Activated B cell treated with CpG ODN at 0.5 μM for 24 hours (primary cell): ENCODE measurements around the gene ZNF341. TPM values are rescaled to one million over a fixed set of nuclear protein-coding genes. Genes with fewer than 3 reads are reported as not detected.

Experiments
- ATAC-seq: fragments of 200-7000 bp; cut with Tn5 transposase; one replicate; pipeline ENCODE4 v1.10.0; 2021; ENCODE audit warnings: low read depth, mild to moderate bottlenecking, moderate library complexity
- CTCF ChIA-PET: fragments of 350-600 bp; sonication (Branson Sonifier 250); formaldehyde crosslinking; loops from one replicate; lab custom pipeline; 2021; ENCODE audit warnings: antibody characterized with exemption; lab: Charles Lee
- POLR2A ChIA-PET: fragments of 350-600 bp; sonication (Branson Sonifier 250); formaldehyde crosslinking; loops from one replicate; lab custom pipeline; 2021; ENCODE audit warnings: antibody characterized with exemption; lab: Charles Lee
- DNase-seq: peaks from one replicate; pipeline ENCODE4 v3.0.0; 2022
- H3K27ac Mint-ChIP-seq: one replicate; pipeline ENCODE4 v1.8.0; 2020; ENCODE audit warnings: mixed read lengths
- H3K27me3 Mint-ChIP-seq: one replicate; pipeline ENCODE4 v1.8.0; 2021; ENCODE audit warnings: mixed read lengths
- H3K36me3 Mint-ChIP-seq: one replicate; pipeline ENCODE4 v1.8.0; 2021; ENCODE audit warnings: low read depth, mixed read lengths
- H3K4me1 Mint-ChIP-seq: one replicate; pipeline ENCODE4 v1.8.0; 2021; ENCODE audit warnings: mixed read lengths
- H3K4me3 Mint-ChIP-seq: one replicate; pipeline ENCODE4 v1.8.0; 2020; ENCODE audit warnings: mild to moderate bottlenecking, mixed read lengths
- H3K9me3 Mint-ChIP-seq: one replicate; pipeline ENCODE4 v1.8.0; 2020; ENCODE audit warnings: mixed read lengths
- CTCF ChIP-seq: fragments of 200-600 bp; IDR thresholded peaks from one replicate; pipeline ENCODE4 v1.8.0; 2022; ENCODE audit warnings: antibody characterized with exemption, mild to moderate bottlenecking
- intact Hi-C: fragments of 100-400 bp; cut with micrococcal nuclease; formaldehyde crosslinking; loops from one replicate; pipeline ENCODE4 v1.15.1; 2024
- total RNA-seq: library from RNA; stranded (reverse); gene quantifications from 2 replicates; pipeline ENCODE4 v1.2.3, GENCODE V29; 2022

ZNF341 gene
- total RNA-seq, 1 donor from 2014 or later, result 10.1 TPM

DNA sequence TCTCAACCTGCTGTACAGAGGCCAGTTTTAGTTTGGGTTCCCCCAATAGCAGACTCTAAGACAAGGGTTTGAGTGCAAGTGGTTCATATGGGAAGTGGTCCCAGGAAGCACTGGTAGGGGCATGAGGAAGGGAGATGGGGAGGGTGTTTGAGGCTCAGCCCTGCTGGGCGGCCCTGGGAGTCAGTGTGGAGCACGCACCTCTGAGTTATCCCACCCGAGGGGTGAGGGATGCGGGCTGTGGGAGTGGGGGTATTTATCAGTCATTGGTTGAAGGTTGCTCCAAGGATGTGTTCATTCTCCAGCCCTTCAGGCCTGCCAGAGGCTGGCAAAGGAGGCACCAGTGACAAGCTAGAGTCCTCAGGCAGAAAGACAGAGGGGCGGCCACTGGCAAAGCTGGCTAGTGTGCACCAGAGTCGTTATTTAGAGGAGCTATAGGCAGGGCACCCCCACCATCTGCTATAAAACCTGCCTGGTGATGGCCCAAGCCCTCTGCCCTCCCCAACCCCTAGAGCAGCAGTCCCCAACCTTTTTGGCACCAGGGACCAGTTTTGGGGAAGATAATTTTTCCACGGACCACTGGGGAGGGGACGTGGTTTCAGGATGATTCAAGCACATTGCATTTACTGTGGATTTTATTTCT is 28.2 kb upstream of the ZNF341 start:
- H3K27ac Mint-ChIP-seq, result no peak overlapping the region
- CTCF ChIA-PET, result no interaction called here
- DNase-seq (no peak), ATAC-seq (no peak)
- H3K36me3 Mint-ChIP-seq, result peaks cover 12% of the 10 kb centered on the region
- H3K27me3 Mint-ChIP-seq, result no peaks in the 10 kb centered on the region
- POLR2A ChIA-PET, result interaction anchor here (0.5 kb wide), 1 partner anchor 53 kb away, joined by 3 read pairs; no protein-coding TSS in a partner anchor
- no peak for TF ChIP-seq CTCF
- no peaks in the 10 kb centered on the region for H3K4me1 Mint-ChIP-seq
- no peaks in the 10 kb centered on the region for H3K9me3 Mint-ChIP-seq
- intact Hi-C loops, result no loop called here
- no peak overlapping the region for H3K4me3 Mint-ChIP-seq

GRCh38 chr20:33704197-33704924 is 27.4 kb upstream of the ZNF341 start:
- POLR2A ChIA-PET, result interaction anchor here (0.5 kb wide), 1 partner anchor 52 kb away, joined by 3 read pairs; no protein-coding TSS in a partner anchor
- H3K36me3 Mint-ChIP-seq, result peaks cover 12% of the 10 kb centered on the region
- intact Hi-C loops, result no loop called here
- H3K9me3 Mint-ChIP-seq, result no peaks in the 10 kb centered on the region
- DNase-seq, result no peak
- H3K27ac Mint-ChIP-seq, result no peak overlapping the region
- CTCF ChIA-PET, result no interaction called here
- TF ChIP-seq CTCF, result no peak
- no peak overlapping the region for H3K4me3 Mint-ChIP-seq
- peaks cover 1% of the 10 kb centered on the region for H3K4me1 Mint-ChIP-seq
- H3K27me3 Mint-ChIP-seq, result no peaks in the 10 kb centered on the region
- ATAC-seq, result no peak

- no peak for ATAC-seq
- Mint-ChIP-seq H3K9me3 (no peaks in the 10 kb centered on the region), H3K4me3 (no peak overlapping the region), H3K36me3 (peaks cover 30% of the 10 kb centered on the region), H3K27ac (no peak overlapping the region), H3K27me3 (no peaks in the 10 kb centered on the region), H3K4me1 (peaks cover 2% of the 10 kb centered on the region)
- TF ChIP-seq CTCF, result no peak
- intact Hi-C loops, result no loop called here
- CTCF ChIA-PET, result no interaction called here
- POLR2A ChIA-PET, result interaction anchor here (0.7 kb wide), 1 partner anchor 354 kb away, joined by 4 read pairs; no protein-coding TSS in a partner anchor
- no peak for DNase-seq
These were observed 24.1 kb upstream of the ZNF341 start for GRCh38 chr20:33707668-33708067.

GRCh38 chr20:33709398-33709797 is 22.4 kb upstream of the ZNF341 start:
- ChIA-PET POLR2A (no interaction called here), CTCF (no interaction called here)
- Mint-ChIP-seq H3K27ac (no peak overlapping the region), H3K27me3 (no peaks in the 10 kb centered on the region), H3K36me3 (peaks cover 42% of the 10 kb centered on the region), H3K4me1 (peaks cover 2% of the 10 kb centered on the region), H3K9me3 (no peaks in the 10 kb centered on the region), H3K4me3 (no peak overlapping the region)
- intact Hi-C loops, result no loop called here
- DNase-seq, result no peak
- no peak for ATAC-seq
- TF ChIP-seq CTCF, result no peak

- DNase-seq, result no peak
- intact Hi-C loops, result no loop called here
- no peaks in the 10 kb centered on the region for H3K9me3 Mint-ChIP-seq
- H3K36me3 Mint-ChIP-seq, result peaks cover 45% of the 10 kb centered on the region
- peaks cover 2% of the 10 kb centered on the region for H3K4me1 Mint-ChIP-seq
- H3K27ac Mint-ChIP-seq, result no peak overlapping the region
- ChIA-PET CTCF (no interaction called here), POLR2A (no interaction called here)
- no peak overlapping the region for H3K4me3 Mint-ChIP-seq
- H3K27me3 Mint-ChIP-seq, result no peaks in the 10 kb centered on the region
- no peak for ATAC-seq
- no peak for TF ChIP-seq CTCF
These were observed 21.8 kb upstream of the ZNF341 start for GRCh38 chr20:33709905-33710541.
